Naive thymus-derived CD4-positive, alpha-beta T cell (primary cell): Measurements from ENCODE around the gene WBP1L. TPM values are rescaled to one million over a fixed set of nuclear protein-coding genes. Genes with fewer than 3 reads are reported as not detected.

ENCODE experiments used
- ATAC-seq: fragments of 150-1000 bp; cut with Tn5 transposase; 2 replicates; pipeline ENCODE4 v1.10.0; 2021; ENCODE audit warnings: mild to moderate bottlenecking, moderate library complexity
- CTCF ChIA-PET: fragments of 350-600 bp; sonication (Branson Sonifier 250); formaldehyde crosslinking; loops from one replicate; lab custom pipeline; 2021; ENCODE audit warnings: antibody characterized with exemption; lab: Charles Lee
- POLR2A ChIA-PET: fragments of 350-600 bp; sonication (Branson Sonifier 250); formaldehyde crosslinking; loops from one replicate; lab custom pipeline; 2021; ENCODE audit warnings: antibody characterized with exemption, inconsistent platforms; lab: Charles Lee
- DNase-seq, 9 donors: peaks; one replicate each; pipeline versions ENCODE4 v3.0.0 to v3.0.0-alpha.2; 2020 to 2022; ENCODE audit warnings: mixed read lengths in 1 of 9
- H3K27ac ChIP-seq: one replicate; pipeline ENCODE4 v1.7.0; 2013; ENCODE audit warnings: mild to moderate bottlenecking, low read depth, low read length, moderate library complexity
- H3K27me3 ChIP-seq, 2 donors: one replicate each; pipeline ENCODE4 v1.7.0; 2013; ENCODE audit warnings: low read length in 2 of 2, mild to moderate bottlenecking in 2 of 2, moderate library complexity in 2 of 2; ENCODE audit not compliant: control insufficient read depth in 2 of 2, insufficient read depth in 2 of 2
- H3K36me3 ChIP-seq, 3 experiments: 1 replicate in 2 of 3; 2 replicates in 1 of 3; pipeline ENCODE4 v1.7.0; 2013; ENCODE audit warnings: low read length in 3 of 3, mild to moderate bottlenecking in 3 of 3, moderate library complexity in 1 of 3; ENCODE audit not compliant: insufficient read depth in 3 of 3, control insufficient read depth in 2 of 3
- H3K4me1 ChIP-seq, 2 donors: one replicate each; pipeline ENCODE4 v1.7.0; 2013; ENCODE audit warnings: low read length in 2 of 2, mild to moderate bottlenecking in 2 of 2, moderate library complexity in 1 of 2; ENCODE audit not compliant: control insufficient read depth in 2 of 2, insufficient read depth in 2 of 2
- H3K4me3 ChIP-seq: 2 replicates; pipeline ENCODE4 v1.7.0; 2013; ENCODE audit warnings: mild to moderate bottlenecking, low read length
- H3K9me3 ChIP-seq, 3 experiments: 1 replicate in 2 of 3; 2 replicates in 1 of 3; pipeline ENCODE4 v1.7.0; 2013; ENCODE audit warnings: low read length in 3 of 3; ENCODE audit not compliant: control insufficient read depth in 2 of 3
- H3K27ac Mint-ChIP-seq, 9 donors: one replicate each; pipeline ENCODE4 v1.8.0; 2020 to 2022; ENCODE audit warnings: mixed read lengths in 9 of 9, mild to moderate bottlenecking in 8 of 9, moderate library complexity in 5 of 9, inconsistent platforms in 2 of 9
- H3K27me3 Mint-ChIP-seq, 5 donors: one replicate each; pipeline ENCODE4 v1.8.0; 2021 to 2022; ENCODE audit warnings: mixed read lengths in 5 of 5, mild to moderate bottlenecking in 1 of 5
- H3K36me3 Mint-ChIP-seq, 5 donors: one replicate each; pipeline ENCODE4 v1.8.0; 2020 to 2022; ENCODE audit warnings: mixed read lengths in 5 of 5, mild to moderate bottlenecking in 3 of 5, inconsistent platforms in 1 of 5
- H3K4me1 Mint-ChIP-seq, 7 donors: one replicate each; pipeline ENCODE4 v1.8.0; 2020 to 2022; ENCODE audit warnings: mixed read lengths in 7 of 7, mild to moderate bottlenecking in 3 of 7, inconsistent platforms in 1 of 7
- H3K4me3 Mint-ChIP-seq, 10 donors: one replicate each; pipeline ENCODE4 v1.8.0; 2020 to 2022; ENCODE audit warnings: mild to moderate bottlenecking in 10 of 10, mixed read lengths in 10 of 10, moderate library complexity in 6 of 10, inconsistent platforms in 2 of 10
- H3K9me3 Mint-ChIP-seq, 11 donors: one replicate each; pipeline ENCODE4 v1.8.0; 2020 to 2022; ENCODE audit warnings: mixed read lengths in 11 of 11, mild to moderate bottlenecking in 4 of 11, inconsistent platforms in 1 of 11, moderate library complexity in 1 of 11
- intact Hi-C, 2 donors: fragments of 100-400 bp; cut with micrococcal nuclease; formaldehyde crosslinking; loops; one replicate each; pipeline ENCODE4 v1.15.1; 2023
- polyA plus RNA-seq, 2 donors: library from polyadenylated mRNA; unstranded; fragments of 300-500 nt; fragmentation: Illumina TruSeq; gene quantifications; one replicate each; pipeline ENCODE4 v1.2.3, GENCODE V29; 2021
- total RNA-seq, 6 experiments: library from RNA in 5 of 6; stranded (reverse) in 5 of 6; gene quantifications; 1 replicate in 5 of 6; 2 replicates in 1 of 6; pipeline ENCODE4 v1.2.3 and lab custom pipeline; 2021 to 2026

The WBP1L gene
- total and polyA plus RNA-seq, 7 experiments from 2014 or later = 19.4 to 37.9 (median 30.3) TPM

- CTCF ChIA-PET = no interaction called here
Measured at GRCh38 chr10:102826148-102826796, 82.5 kb downstream of the WBP1L start.

GRCh38 chr10:102827597-102827975, 83.8 kb downstream of the WBP1L start:
- intact Hi-C loops = no loop called here
- peaks cover 0 to 1% (median 0%) of the 10 kb centered on the region in 11 donors for H3K9me3 Mint-ChIP-seq
- Histone ChIP-seq H3K9me3 (no peaks in the 10 kb centered on the region), H3K36me3 (no peaks in the 10 kb centered on the region), H3K27me3 (no peaks in the 10 kb centered on the region), H3K27ac (no peak overlapping the region), H3K4me1 (no peaks in the 10 kb centered on the region), H3K4me3 (no peak overlapping the region)
- ChIA-PET POLR2A (no interaction called here), CTCF (no interaction called here)
- H3K4me1 Mint-ChIP-seq = no peaks in the 10 kb centered on the region
- ATAC-seq (no peak), DNase-seq (no peak)
- no peak overlapping the region for H3K4me3 Mint-ChIP-seq
- H3K27ac Mint-ChIP-seq = no peak overlapping the region
- H3K27me3 Mint-ChIP-seq = peaks cover 0 to 4% (median 0%) of the 10 kb centered on the region in 5 donors
- H3K36me3 Mint-ChIP-seq = peaks cover 0 to 4% (median 0%) of the 10 kb centered on the region in 5 donors

More at GRCh38 chr10:102826148-102826796, 82.5 kb downstream of the WBP1L start:
- Mint-ChIP-seq H3K4me3 (no peak overlapping the region), H3K36me3 (peaks cover 0 to 4% (median 0%) of the 10 kb centered on the region in 5 donors), H3K27ac (no peak overlapping the region), H3K9me3 (peaks cover 0 to 1% (median 0%) of the 10 kb centered on the region in 11 donors), H3K27me3 (peaks cover 0 to 4% (median 0%) of the 10 kb centered on the region in 5 donors), H3K4me1 (no peaks in the 10 kb centered on the region)
- Histone ChIP-seq H3K27me3 (no peaks in the 10 kb centered on the region), H3K27ac (no peak overlapping the region), H3K9me3 (no peaks in the 10 kb centered on the region), H3K4me3 (no peak overlapping the region), H3K4me1 (no peaks in the 10 kb centered on the region), H3K36me3 (no peaks in the 10 kb centered on the region)
- no peak for ATAC-seq
- intact Hi-C loops = no loop called here
- POLR2A ChIA-PET = no interaction called here
- DNase-seq = no peak

GRCh38 chr10:102831322-102832071, 87.7 kb downstream of the WBP1L start:
- ATAC-seq (no peak), DNase-seq (no peak)
- Mint-ChIP-seq H3K27me3 (peaks cover 0 to 9% (median 0%) of the 10 kb centered on the region in 5 donors), H3K27ac (no peak overlapping the region), H3K4me3 (no peak overlapping the region), H3K4me1 (peaks cover 0 to 1% (median 0%) of the 10 kb centered on the region in 7 donors), H3K9me3 (peaks cover 0 to 1% (median 0%) of the 10 kb centered on the region in 11 donors), H3K36me3 (peaks cover 0 to 4% (median 0%) of the 10 kb centered on the region in 5 donors)
- Histone ChIP-seq H3K27me3 (no peaks in the 10 kb centered on the region), H3K36me3 (no peaks in the 10 kb centered on the region), H3K9me3 (no peaks in the 10 kb centered on the region), H3K4me3 (no peak overlapping the region), H3K27ac (no peak overlapping the region), H3K4me1 (no peaks in the 10 kb centered on the region)
- intact Hi-C loops = loop anchor here in 1 of 2 donors (10.0 kb wide), 1 partner anchor 653 kb away; no protein-coding TSS in a partner anchor
- CTCF ChIA-PET = interaction anchor here (0.6 kb wide), 1 partner anchor 83 kb away, joined by 3 read pairs; no protein-coding TSS in a partner anchor
- POLR2A ChIA-PET = no interaction called here

GRCh38 chr10:102832248-102832647, 88.5 kb downstream of the WBP1L start:
- no peak for ATAC-seq
- CTCF ChIA-PET = interaction anchor here (0.6 kb wide), 1 partner anchor 313 kb away, joined by 3 read pairs; no protein-coding TSS in a partner anchor

GRCh38 chr10:102832987-102833386, 89.2 kb downstream of the WBP1L start:
- Mint-ChIP-seq H3K4me3 (no peak overlapping the region), H3K36me3 (peaks cover 0 to 9% (median 7%) of the 10 kb centered on the region in 5 donors), H3K9me3 (peaks cover 0 to 9% (median 3%) of the 10 kb centered on the region in 11 donors), H3K4me1 (peaks cover 0 to 1% (median 0%) of the 10 kb centered on the region in 7 donors), H3K27me3 (peaks cover 0 to 9% (median under 1%) of the 10 kb centered on the region in 5 donors), H3K27ac (peak overlapping the region in 1 of 9 donors; percentile 26)
- Histone ChIP-seq H3K4me3 (no peak overlapping the region), H3K9me3 (no peaks in the 10 kb centered on the region), H3K36me3 (no peaks in the 10 kb centered on the region), H3K4me1 (no peaks in the 10 kb centered on the region), H3K27ac (no peak overlapping the region), H3K27me3 (no peaks in the 10 kb centered on the region)
- ChIA-PET POLR2A (no interaction called here), CTCF (no interaction called here)
- ATAC-seq (no peak), DNase-seq (no peak)
- intact Hi-C loops = loop anchor here in 1 of 2 donors (10.0 kb wide), 1 partner anchor 652 kb away; no protein-coding TSS in a partner anchor

More at GRCh38 chr10:102832248-102832647, 88.5 kb downstream of the WBP1L start:
- no peaks in the 10 kb centered on the region for H3K9me3 ChIP-seq
- peaks cover 0 to 9% (median 0%) of the 10 kb centered on the region in 5 donors for H3K27me3 Mint-ChIP-seq
- DNase-seq = no peak
- H3K4me3 ChIP-seq = no peak overlapping the region
- peaks cover 0 to 2% (median 0%) of the 10 kb centered on the region in 11 donors for H3K9me3 Mint-ChIP-seq
- H3K36me3 ChIP-seq = no peaks in the 10 kb centered on the region
- no peaks in the 10 kb centered on the region for H3K27me3 ChIP-seq
- H3K4me1 Mint-ChIP-seq = peaks cover 0 to 1% (median 0%) of the 10 kb centered on the region in 7 donors
- H3K27ac ChIP-seq = no peak overlapping the region
- intact Hi-C loops = loop anchor here in 1 of 2 donors (10.0 kb wide), 1 partner anchor 653 kb away; no protein-coding TSS in a partner anchor
- H3K27ac Mint-ChIP-seq = no peak overlapping the region
- H3K4me3 Mint-ChIP-seq = no peak overlapping the region
- H3K36me3 Mint-ChIP-seq = peaks cover 0 to 4% (median 2%) of the 10 kb centered on the region in 5 donors
- POLR2A ChIA-PET = no interaction called here
- H3K4me1 ChIP-seq = no peaks in the 10 kb centered on the region

GRCh38 chr10:102834143-102834542, 90.4 kb downstream of the WBP1L start:
- no peaks in the 10 kb centered on the region for H3K9me3 ChIP-seq
- H3K27ac ChIP-seq = no peak overlapping the region
- H3K36me3 ChIP-seq = no peaks in the 10 kb centered on the region
- Mint-ChIP-seq H3K4me3 (no peak overlapping the region), H3K27ac (no peak overlapping the region), H3K9me3 (peaks cover 0 to 21% (median 9%) of the 10 kb centered on the region in 11 donors), H3K4me1 (peaks cover 0 to 1% (median 0%) of the 10 kb centered on the region in 7 donors), H3K27me3 (peaks cover 0 to 9% (median 4%) of the 10 kb centered on the region in 5 donors), H3K36me3 (peaks cover 0 to 12% (median 7%) of the 10 kb centered on the region in 5 donors)
- ChIA-PET CTCF (interaction anchor here (0.7 kb wide), 1 partner anchor 32 kb away, joined by 3 read pairs; no protein-coding TSS in a partner anchor), POLR2A (interaction anchor here (0.5 to 0.8 kb wide), 2 partner anchors 13 to 652 kb away, joined by 3 read pairs; no protein-coding TSS in a partner anchor)
- no peak overlapping the region for H3K4me3 ChIP-seq
- DNase-seq (no peak), ATAC-seq (no peak)
- H3K27me3 ChIP-seq = no peaks in the 10 kb centered on the region
- H3K4me1 ChIP-seq = no peaks in the 10 kb centered on the region
- intact Hi-C loops = loop anchor here in 1 of 2 donors (2.0 to 10.0 kb wide), 2 partner anchors 501 to 651 kb away; no protein-coding TSS in a partner anchor
